Left ventricle myocardium inferior (tissue), 1 donor: ENCODE results near the gene SHE. TPM values are rescaled to one million over a fixed set of nuclear protein-coding genes. Genes with fewer than 3 reads are reported as not detected.

ENCODE experiments used
- DNase-seq: peaks from one replicate; pipeline ENCODE4 v3.0.0-alpha.2; 2020
- H3K27ac ChIP-seq: fragments of 200-600 bp; replicated peaks from 2 replicates; pipeline ENCODE4 v1.8.0; 2021
- H3K27me3 ChIP-seq: fragments of 200-600 bp; 2 replicates; pipeline ENCODE4 v1.8.0; 2021; ENCODE audit warnings: low read depth
- H3K36me3 ChIP-seq: fragments of 200-600 bp; 2 replicates; pipeline ENCODE4 v1.8.0; 2021
- H3K4me1 ChIP-seq: fragments of 200-600 bp; 2 replicates; pipeline ENCODE4 v1.8.0; 2021
- H3K4me3 ChIP-seq: fragments of 200-600 bp; 2 replicates; pipeline ENCODE4 v1.8.0; 2021; ENCODE audit warnings: mild to moderate bottlenecking, moderate library complexity
- H3K9me3 ChIP-seq: fragments of 200-600 bp; replicated peaks from 2 replicates; pipeline ENCODE4 v1.8.0; 2021
- CTCF ChIP-seq: fragments of 200-600 bp; IDR thresholded peaks from 2 replicates; pipeline ENCODE4 v1.8.0; 2021; ENCODE audit warnings: antibody characterized with exemption, mild to moderate bottlenecking, borderline replicate concordance
- intact Hi-C: fragments of 100-400 bp; cut with micrococcal nuclease; formaldehyde crosslinking; loops from one replicate; pipeline ENCODE4 v1.11.0; 2022
- total RNA-seq: library from RNA; stranded (reverse); fragmentation: NEBNext Ultra II Directional; extraction: Animal tissue kit (Norgen Biotek cat#: 25700); gene quantifications from one replicate; pipeline ENCODE4 v1.2.1, GENCODE V29; 2021
- donor health status: DM: no; HTN: yes; CAD: no; lungs with severe emphysema.

The SHE gene
- total RNA-seq, 1 donor from 2014 or later = 9.2 TPM

DNA sequence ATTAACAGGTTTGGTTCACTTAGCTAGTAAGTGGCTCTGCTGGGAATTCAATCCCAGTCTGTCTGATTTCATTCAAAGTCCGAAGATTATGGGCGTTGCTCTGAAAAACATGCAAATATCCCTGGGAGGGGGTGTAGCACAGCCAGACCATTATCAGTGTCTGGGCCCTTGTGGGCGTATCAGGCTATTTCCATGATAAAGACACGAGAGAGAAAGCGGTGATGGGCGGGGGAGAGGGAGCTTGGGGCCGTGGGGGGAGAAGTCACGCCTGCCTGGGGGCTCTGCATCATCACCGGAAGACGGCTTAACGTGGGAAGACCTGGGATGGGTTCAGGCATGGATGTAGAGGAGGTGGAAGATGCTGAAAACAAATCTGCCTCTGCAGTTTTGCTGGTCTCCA is 71.3 kb downstream of the SHE start:
- DNase-seq = no peak
- Histone ChIP-seq H3K36me3 (peaks cover 9% of the 10 kb centered on the region), H3K4me1 (peaks cover 98% of the 10 kb centered on the region)

DNA sequence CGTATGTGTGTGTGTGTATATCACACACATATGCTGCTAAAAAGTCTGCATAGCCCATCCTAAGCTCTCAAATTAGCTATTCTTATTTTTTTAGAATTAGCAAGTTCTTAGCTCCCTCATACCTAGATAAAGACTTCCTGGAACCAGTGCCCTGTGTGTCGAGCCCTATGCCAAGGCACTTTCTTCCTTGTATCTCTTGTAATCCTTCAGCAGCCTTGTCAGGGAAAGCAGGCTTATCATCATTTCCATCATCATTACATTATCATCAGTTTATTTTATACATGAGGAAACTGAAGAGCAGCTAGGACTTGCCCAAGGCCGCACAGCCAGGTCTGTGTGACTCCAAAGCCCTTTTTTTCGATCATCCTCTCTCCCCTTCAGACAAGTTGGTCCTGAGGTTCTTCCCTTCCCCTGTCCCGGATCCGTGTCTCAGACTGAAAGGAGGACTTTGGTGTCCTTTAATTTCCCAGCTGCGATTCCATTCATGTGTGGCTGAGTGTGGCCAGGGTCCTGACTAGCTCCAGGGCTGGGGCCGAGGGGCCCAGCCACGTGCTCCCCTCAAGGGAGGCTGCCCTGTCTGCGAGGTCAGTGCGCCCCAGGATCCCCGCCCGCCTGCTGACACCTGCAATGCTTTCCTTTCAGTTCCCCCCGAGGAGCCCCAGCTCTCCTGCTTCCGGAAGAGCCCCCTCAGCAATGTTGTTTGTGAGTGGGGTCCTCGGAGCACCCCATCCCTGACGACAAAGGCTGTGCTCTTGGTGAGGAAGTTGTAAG is 72.2 kb downstream of the SHE start:
- no peak overlapping the region for H3K27ac ChIP-seq
- TF ChIP-seq CTCF = no peak
- H3K4me3 ChIP-seq = no peak overlapping the region
- H3K36me3 ChIP-seq = peaks cover 3% of the 10 kb centered on the region
- peaks cover 89% of the 10 kb centered on the region for H3K4me1 ChIP-seq
- H3K9me3 ChIP-seq = no peaks in the 10 kb centered on the region
- no peaks in the 10 kb centered on the region for H3K27me3 ChIP-seq
- intact Hi-C loops = no loop called here
- DNase-seq = no peak

More for the DNA sequence above, 71.3 kb downstream of the SHE start:
- Histone ChIP-seq H3K27ac (peak overlapping the region; percentile 23), H3K4me3 (no peak overlapping the region), H3K27me3 (no peaks in the 10 kb centered on the region), H3K9me3 (no peaks in the 10 kb centered on the region)
- intact Hi-C loops = no loop called here
- TF ChIP-seq CTCF = no peak

Other genes with a start within 250 kb of the SHE start
- gene HAX1, start 229.8 kb downstream of the SHE start, total RNA-seq = 178 TPM
- 0.16 TPM for gene AQP10, start 181.3 kb downstream of the SHE start, total RNA-seq
- gene ATP8B2, start 176.9 kb downstream of the SHE start, total RNA-seq = 11.8 TPM
- gene IL6R, start 97.1 kb downstream of the SHE start, total RNA-seq = 10.5 TPM
- 2.6 TPM for gene TDRD10, start 193 bp downstream of the SHE start, total RNA-seq
- gene UBE2Q1, start 56.2 kb upstream of the SHE start, total RNA-seq = 57.0 TPM
- gene CHRNB2, start 65.4 kb upstream of the SHE start, total RNA-seq = not detected
- 55.8 TPM for gene ADAR, start 105.8 kb upstream of the SHE start, total RNA-seq